Lower lobe of right lung (tissue), 2 donors: ENCODE data around the gene REEP3. TPM values are rescaled to one million over a fixed set of nuclear protein-coding genes. Genes with fewer than 3 reads are reported as not detected.

Experiments used
- ATAC-seq, 2 donors: fragments of 200-7000 bp; cut with Tn5 transposase; one replicate each; pipeline ENCODE4 v1.9.1; 2020 to 2022; ENCODE audit warnings: mild to moderate bottlenecking in 2 of 2, moderate library complexity in 2 of 2
- DNase-seq: peaks from one replicate; pipeline ENCODE4 v3.0.0-alpha.2; 2020
- H3K27ac ChIP-seq: fragments of 200-600 bp; one replicate; pipeline ENCODE4 v1.8.0; 2022
- H3K27me3 ChIP-seq: fragments of 200-600 bp; one replicate; pipeline ENCODE4 v1.8.0; 2022; ENCODE audit warnings: low read depth
- H3K36me3 ChIP-seq: fragments of 200-600 bp; one replicate; pipeline ENCODE4 v1.8.0; 2022; ENCODE audit warnings: mild to moderate bottlenecking
- H3K4me1 ChIP-seq: fragments of 200-600 bp; one replicate; pipeline ENCODE4 v1.8.0; 2022
- H3K4me3 ChIP-seq: fragments of 200-600 bp; one replicate; pipeline ENCODE4 v1.8.0; 2022; ENCODE audit warnings: mild to moderate bottlenecking
- H3K9me3 ChIP-seq: fragments of 200-600 bp; one replicate; pipeline ENCODE4 v1.8.0; 2022
- CTCF ChIP-seq: fragments of 200-600 bp; IDR thresholded peaks from one replicate; pipeline ENCODE4 v1.8.0; 2022; ENCODE audit warnings: antibody characterized with exemption, mild to moderate bottlenecking
- intact Hi-C: fragments of 100-400 bp; cut with DNase I; formaldehyde crosslinking; loops from one replicate; pipeline ENCODE4 v1.11.0; 2022
- long read RNA-seq: library from polyadenylated mRNA; unstranded; transcript quantifications from one replicate; pipeline ENCODE4 v2.0.0, GENCODE V29; 2021
- total RNA-seq: library from RNA; stranded (reverse); fragmentation: NEBNext Ultra II Directional; extraction: Animal tissue kit (Norgen Biotek cat#: 25700); gene quantifications from one replicate; pipeline ENCODE4 v1.2.1, GENCODE V29; 2021
- donor health status: DM: no; HTN: yes; CAD: no; lungs with severe emphysema.

REEP3 gene
- total RNA-seq: 50.9 TPM
- long read RNA-seq, full-length matches to known transcripts: 30 of 57 reads
- long read RNA-seq, partial matches to known transcripts: 6 of 57 reads
- long read RNA-seq, other reads (novel, unspliced or antisense): 21 of 57 reads

- Histone ChIP-seq H3K4me1 (peaks cover 57% of the 10 kb centered on the region), H3K36me3 (no peaks in the 10 kb centered on the region), H3K9me3 (no peaks in the 10 kb centered on the region), H3K27me3 (no peaks in the 10 kb centered on the region), H3K27ac (peak within 1 kb of the TSS; percentile 98), H3K4me3 (peak within 1 kb of the TSS; percentile 81)
- DNase-seq (peak; percentile 84), ATAC-seq (peak; percentile 92 to 95)
- intact Hi-C loops: no loop called here
- no peak for TF ChIP-seq CTCF
These were observed at the start of gene REEP3 for GRCh38 chr10:63520500-63521415. REEP3 (plus strand) TSS chr10:63521401; CDS start chr10:63521546, 145 bp downstream.

- H3K36me3 ChIP-seq: no peaks in the 10 kb centered on the region
- TF ChIP-seq CTCF: no peak
These were observed 46.7 kb upstream of the REEP3 start for GRCh38 chr10:63474488-63474887.

GRCh38 chr10:63477927-63478326 lies 43.3 kb upstream of the REEP3 start:
- H3K27me3 ChIP-seq: no peaks in the 10 kb centered on the region
- no peak for DNase-seq
- intact Hi-C loops: no loop called here
- no peak overlapping the region for H3K4me3 ChIP-seq
- H3K36me3 ChIP-seq: no peaks in the 10 kb centered on the region
- H3K4me1 ChIP-seq: peaks cover 18% of the 10 kb centered on the region
- no peak overlapping the region for H3K27ac ChIP-seq
- ATAC-seq: no peak
- H3K9me3 ChIP-seq: no peaks in the 10 kb centered on the region
- TF ChIP-seq CTCF: no peak

More at GRCh38 chr10:63474488-63474887, 46.7 kb upstream of the REEP3 start:
- ATAC-seq (no peak), DNase-seq (no peak)
- H3K9me3 ChIP-seq: no peaks in the 10 kb centered on the region
- intact Hi-C loops: no loop called here
- H3K27ac ChIP-seq: no peak overlapping the region
- H3K4me1 ChIP-seq: peaks cover 12% of the 10 kb centered on the region
- H3K4me3 ChIP-seq: no peak overlapping the region
- H3K27me3 ChIP-seq: no peaks in the 10 kb centered on the region

GRCh38 chr10:63478564-63478963 lies 42.6 kb upstream of the REEP3 start:
- intact Hi-C loops: no loop called here

GRCh38 chr10:63480237-63480636 lies 41.0 kb upstream of the REEP3 start:
- TF ChIP-seq CTCF: no peak
- DNase-seq (no peak), ATAC-seq (no peak)
- H3K4me3 ChIP-seq: no peak overlapping the region
- H3K27ac ChIP-seq: no peak overlapping the region
- peaks cover 18% of the 10 kb centered on the region for H3K4me1 ChIP-seq
- intact Hi-C loops: no loop called here
- no peaks in the 10 kb centered on the region for H3K27me3 ChIP-seq
- H3K9me3 ChIP-seq: no peaks in the 10 kb centered on the region
- no peaks in the 10 kb centered on the region for H3K36me3 ChIP-seq

More at GRCh38 chr10:63478564-63478963, 42.6 kb upstream of the REEP3 start:
- Histone ChIP-seq H3K4me3 (no peak overlapping the region), H3K27me3 (no peaks in the 10 kb centered on the region), H3K9me3 (no peaks in the 10 kb centered on the region), H3K4me1 (peaks cover 18% of the 10 kb centered on the region), H3K36me3 (no peaks in the 10 kb centered on the region), H3K27ac (no peak overlapping the region)
- ATAC-seq (no peak), DNase-seq (no peak)
- no peak for TF ChIP-seq CTCF
